ENCODE results near the gene ACAD9.

GRCh38 chr3:128906804-128907525 lies 27.5 kb downstream of the ACAD9 start:
- TF ChIP-seq CTCF (conservative IDR thresholded peaks at IDR 0.05 in 1 of 2, IDR thresholded peaks at IDR 0.05 in 1 of 2; ENCODE audit: extremely low read depth in 1 of 2, insufficient read depth in 1 of 2, low read depth in 1 of 2, low read length in 2 of 2), result no peak
- TF ChIP-seq EZH2 (IDR thresholded peaks at IDR 0.05; ENCODE audit: borderline replicate concordance, low read length), result no peak

Measured in mammary epithelial cell (primary cell).